NOMO-1 (cell line): ENCODE measurements around the gene RTN4R.

Source experiments
- DNase-seq, 2 experiments: peaks; one replicate each; lab custom pipeline; 2025; ENCODE audit not compliant: unreplicated experiment in 2 of 2; lab: John Stamatoyannopoulos, UW

The RTN4R gene

DNA sequence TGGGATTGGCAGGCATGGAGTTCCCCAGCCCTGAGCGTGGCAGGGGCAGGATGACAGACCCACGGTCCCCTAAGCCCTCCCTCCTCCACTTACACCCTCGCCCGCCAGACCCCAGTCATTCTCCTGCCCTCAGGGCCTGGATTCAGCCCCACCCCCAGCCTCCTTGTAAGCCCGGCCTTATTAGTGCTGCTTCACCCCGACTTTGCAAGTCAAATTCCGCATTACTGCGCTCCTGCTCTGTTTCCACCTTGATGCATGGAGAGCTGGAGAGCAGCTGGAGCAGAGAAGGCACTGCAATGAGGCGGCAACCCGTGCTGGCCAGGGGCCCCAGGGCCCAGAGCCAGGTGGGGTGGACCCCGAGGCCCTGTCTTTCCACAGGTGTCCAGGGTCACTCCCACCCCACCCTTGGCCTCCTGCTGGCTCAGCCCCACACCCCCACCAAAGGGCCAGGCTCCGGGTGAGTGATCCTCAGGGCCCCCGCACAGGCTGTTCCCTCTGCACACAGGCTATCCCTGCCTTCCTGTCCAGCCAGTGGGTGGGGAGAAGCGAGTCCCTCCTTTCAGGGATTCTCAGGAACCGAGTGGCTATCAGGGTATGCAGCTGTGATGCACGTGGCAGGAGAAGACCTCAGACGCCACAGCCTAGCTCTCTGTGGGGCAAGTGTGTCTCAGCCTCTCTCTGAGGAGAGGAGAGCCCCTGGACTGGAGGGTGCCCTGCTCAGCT, 36.4 kb downstream of the RTN4R start:
- no peak for DNase-seq

DNA sequence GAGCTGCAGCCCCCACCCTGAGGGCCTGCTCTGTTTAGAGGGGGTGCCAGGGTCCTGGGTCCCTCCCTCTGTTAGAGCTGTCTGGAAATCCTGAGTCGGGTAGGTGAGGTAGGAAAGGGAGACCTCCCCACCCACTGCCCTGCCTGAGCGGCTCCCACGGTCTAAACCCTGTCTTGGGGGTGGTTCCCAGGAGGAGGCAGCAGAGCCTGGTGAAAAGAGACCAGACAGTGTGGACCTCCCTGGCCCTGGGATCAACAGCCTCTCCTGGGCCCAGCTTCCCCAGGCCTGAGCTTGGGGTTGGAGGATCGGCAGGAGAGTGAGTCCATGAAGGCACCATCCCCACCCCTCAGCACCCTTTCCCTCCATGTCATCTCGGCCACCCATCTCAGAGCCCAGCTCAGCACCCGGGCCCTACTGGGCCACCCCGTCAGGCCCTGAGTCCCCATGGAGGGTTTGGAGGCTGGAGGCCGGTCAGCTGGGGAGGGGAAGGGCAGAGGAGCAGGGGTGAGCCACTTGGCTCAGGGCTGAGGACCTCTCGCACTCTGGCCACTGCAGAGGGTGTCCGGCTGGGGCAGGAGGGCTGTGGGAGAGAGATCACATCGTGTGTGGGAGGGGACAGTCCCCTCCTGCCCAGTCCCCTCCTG, 37.2 kb downstream of the RTN4R start:
- no peak for DNase-seq

DNA sequence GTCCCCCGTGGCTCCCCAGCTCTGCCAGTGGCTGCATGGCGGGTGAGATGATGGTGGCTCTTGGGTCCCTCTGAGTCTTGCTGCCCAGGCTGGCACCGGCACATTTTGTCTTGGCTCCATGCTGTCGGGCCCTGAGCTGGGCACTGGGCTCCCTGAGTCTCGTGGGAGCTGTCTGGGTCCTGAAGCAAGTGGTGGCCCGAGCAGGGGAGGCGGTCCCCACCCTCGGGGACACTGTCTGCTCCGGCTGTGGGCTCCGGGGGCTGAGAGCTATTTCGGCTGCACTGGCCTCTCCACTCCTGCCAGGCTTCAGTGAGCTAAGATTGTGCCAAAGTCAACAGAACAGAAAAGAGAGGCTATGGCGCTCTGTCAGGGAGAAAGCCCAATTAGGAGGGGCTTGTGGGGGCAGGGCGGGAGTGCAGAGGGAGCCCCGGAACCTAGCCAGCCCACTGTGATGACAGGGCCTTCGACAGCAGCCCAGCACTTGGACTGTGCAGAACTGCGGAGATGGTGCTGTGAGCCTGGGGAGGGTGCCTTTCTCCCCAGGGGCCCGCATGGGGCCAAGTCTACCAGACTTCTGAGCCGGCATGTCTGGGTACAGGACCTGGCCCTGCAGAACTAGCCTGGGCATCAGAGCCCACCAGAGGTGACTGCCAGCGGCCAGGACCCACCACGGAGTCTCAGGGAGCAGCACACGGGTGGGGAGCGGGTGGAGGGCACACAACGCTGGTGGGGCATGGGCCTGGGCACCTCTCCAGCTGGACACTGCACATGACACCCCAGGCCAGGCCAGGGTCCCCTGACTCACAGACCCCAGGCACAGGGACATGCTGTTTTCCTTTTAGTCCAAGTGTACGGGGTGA, 38.0 kb downstream of the RTN4R start:
- no peak for DNase-seq

DNA sequence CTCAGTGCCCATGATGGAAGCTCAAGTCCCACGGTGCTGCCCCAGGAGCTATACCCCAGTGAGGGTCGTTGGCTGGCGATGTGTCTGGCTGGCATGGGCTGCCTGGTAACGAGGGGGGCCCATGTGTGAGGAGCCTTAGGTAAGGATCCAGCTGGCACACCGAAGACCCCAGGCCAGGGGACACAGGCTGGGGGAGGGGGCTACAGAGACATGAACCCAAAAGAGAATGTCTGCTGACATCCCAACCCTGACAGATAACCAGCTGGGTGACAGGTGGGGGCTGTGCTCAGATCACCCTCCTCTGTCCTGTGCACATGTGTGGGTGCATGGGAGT, 39.2 kb downstream of the RTN4R start:
- DNase-seq, result no peak

- no peak for DNase-seq
Measured at GRCh38 chr22:20228055-20228938, 39.8 kb downstream of the RTN4R start.

DNA sequence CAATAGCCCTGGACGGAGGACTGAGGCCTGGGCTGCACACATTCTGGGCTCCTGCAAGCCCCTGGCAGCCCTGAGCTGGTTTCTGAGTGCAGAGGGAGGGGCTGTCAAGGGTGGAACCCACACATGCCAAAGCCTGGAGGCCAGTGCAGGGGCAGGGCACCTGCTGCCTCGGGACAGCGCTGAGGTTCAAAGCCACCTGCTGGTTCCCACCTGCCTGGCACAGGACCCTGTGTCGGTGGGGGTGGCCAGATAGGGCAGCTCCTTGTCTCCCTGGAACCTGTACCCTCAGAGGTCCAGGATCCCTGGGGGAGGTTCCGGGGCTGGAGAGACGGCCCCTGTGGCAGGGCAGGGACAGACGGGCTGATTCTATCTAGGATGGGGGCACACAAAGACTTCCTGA, 40.8 kb downstream of the RTN4R start:
- no peak for DNase-seq

DNA sequence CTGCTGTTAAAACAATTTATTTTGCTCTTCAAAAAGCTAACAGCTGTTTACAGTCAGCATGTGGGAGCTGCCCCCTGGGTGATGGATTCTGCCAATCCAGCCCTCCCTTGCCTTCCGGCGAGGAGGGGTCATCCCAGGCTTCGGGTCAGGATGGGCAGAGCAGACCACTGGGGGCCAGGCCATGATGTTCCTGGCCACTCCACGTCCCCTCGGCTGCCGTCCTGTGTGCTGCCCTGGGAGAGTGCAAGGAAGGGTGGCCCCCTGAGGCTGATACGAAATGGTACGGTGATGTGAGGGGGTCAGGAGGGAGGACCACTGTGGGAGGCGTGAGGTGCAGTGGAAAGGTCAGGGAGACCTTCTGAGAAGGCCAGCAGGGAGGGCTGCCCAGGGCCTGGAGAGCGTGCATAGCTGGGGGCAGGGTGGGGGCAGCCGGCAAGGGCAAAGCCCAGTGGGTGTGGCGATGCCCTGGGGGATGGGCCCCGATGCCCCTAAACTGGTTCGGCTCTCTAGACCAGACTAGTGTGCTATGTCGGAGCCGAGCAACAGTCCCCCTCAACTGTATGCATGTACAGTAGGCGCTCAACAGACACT, 41.3 kb downstream of the RTN4R start:
- no peak for DNase-seq

DNA sequence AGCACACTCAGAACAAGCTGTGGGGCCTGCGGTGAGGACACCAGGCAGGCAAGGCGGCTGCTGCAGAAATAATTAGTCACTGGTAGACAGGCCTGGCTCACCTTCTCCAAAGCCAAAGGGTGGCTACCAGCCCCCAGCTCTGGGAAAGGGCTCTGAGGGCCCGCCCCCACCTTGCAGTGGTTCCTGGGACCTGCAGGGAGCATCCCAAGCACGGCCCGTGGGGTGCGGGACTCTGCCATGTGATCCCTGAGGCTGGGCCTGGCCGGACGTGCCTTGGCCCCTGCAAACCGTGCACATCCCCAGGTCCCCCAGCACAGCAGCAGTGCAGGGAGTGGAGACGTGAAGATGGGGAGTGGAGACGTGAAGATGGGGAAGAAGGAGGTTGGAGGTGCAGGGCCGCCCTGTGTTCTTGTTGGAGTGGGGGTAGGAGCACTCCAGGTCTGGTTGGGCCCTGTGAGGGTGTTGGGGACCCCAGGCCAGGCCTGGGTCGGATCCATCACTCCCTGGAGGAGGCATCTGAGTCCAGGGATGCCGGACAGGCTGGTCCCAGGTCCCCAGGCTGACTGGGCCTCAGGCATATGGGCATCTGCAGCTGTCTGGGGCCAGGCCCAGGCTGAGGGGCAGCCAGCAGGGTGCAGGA, 41.9 kb downstream of the RTN4R start:
- DNase-seq, result no peak

DNA sequence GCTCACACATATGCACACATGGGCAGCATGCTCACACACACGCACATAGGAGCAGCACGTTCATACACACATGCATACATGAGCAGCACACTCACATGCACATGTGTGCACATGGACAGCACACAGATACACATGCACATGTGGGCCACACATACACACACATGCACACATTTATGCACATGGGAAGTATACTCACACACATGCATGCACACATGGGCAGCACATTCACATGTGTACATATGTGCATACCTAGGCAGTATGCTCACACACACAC, 42.5 kb downstream of the RTN4R start:
- DNase-seq, result no peak

DNA sequence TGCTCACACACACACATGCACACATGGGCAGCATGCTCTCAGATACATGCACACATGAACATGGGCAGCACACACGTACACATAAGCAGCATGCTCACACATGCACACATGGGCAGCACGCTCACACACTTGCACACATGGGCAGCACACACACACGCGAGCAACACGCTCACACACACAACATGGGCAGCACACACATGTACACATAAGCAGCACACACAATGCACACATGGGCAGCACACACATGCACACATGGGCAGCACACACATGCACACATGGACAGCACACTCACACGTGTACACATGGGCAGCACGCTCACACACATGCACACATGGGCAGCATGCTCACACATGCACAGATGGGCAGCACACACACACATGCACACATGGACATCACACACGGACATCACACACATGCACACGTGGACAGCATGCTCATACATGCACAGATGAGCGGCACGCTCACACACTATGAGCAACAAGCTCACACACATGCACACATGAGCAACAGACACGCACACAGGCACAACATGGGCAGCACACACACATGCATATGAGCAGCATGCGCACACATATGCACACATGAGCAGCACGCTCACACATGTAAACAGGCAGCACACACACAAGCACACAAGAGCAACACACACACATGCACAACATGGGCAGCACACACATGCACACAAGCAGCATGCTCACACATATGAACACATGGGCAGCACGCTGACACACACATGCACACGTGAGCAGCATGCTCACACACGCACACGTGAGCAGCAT, 43.0 kb downstream of the RTN4R start:
- no peak for DNase-seq

GRCh38 chr22:20224256-20224626, 43.9 kb downstream of the RTN4R start:
- DNase-seq, result no peak

GRCh38 chr22:20223421-20224255, 44.5 kb downstream of the RTN4R start:
- DNase-seq, result no peak

GRCh38 chr22:20222764-20223420, 45.2 kb downstream of the RTN4R start:
- no peak for DNase-seq

- DNase-seq, result no peak
Measured at GRCh38 chr22:20221421-20222340, 46.4 kb downstream of the RTN4R start.

DNA sequence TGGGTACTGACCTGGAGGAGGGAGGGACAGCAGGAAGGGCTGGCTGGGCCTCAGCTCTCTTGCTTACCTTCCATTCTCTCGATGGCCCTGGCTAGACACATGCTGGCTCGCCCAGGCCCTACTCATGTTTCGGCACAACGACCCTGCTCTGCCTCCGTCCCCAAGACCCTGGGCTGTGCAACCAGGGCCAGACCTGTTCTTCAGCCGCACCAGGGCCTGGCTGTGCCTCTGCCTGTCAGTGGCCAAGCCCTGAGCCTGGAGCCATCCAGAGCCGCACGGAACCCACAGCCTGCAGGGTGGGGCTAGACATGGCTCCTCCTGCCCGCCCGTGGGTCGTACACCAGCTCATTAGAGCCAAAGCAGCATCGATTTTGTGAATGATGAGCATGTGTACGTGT, 47.5 kb downstream of the RTN4R start:
- DNase-seq, result no peak

DNA sequence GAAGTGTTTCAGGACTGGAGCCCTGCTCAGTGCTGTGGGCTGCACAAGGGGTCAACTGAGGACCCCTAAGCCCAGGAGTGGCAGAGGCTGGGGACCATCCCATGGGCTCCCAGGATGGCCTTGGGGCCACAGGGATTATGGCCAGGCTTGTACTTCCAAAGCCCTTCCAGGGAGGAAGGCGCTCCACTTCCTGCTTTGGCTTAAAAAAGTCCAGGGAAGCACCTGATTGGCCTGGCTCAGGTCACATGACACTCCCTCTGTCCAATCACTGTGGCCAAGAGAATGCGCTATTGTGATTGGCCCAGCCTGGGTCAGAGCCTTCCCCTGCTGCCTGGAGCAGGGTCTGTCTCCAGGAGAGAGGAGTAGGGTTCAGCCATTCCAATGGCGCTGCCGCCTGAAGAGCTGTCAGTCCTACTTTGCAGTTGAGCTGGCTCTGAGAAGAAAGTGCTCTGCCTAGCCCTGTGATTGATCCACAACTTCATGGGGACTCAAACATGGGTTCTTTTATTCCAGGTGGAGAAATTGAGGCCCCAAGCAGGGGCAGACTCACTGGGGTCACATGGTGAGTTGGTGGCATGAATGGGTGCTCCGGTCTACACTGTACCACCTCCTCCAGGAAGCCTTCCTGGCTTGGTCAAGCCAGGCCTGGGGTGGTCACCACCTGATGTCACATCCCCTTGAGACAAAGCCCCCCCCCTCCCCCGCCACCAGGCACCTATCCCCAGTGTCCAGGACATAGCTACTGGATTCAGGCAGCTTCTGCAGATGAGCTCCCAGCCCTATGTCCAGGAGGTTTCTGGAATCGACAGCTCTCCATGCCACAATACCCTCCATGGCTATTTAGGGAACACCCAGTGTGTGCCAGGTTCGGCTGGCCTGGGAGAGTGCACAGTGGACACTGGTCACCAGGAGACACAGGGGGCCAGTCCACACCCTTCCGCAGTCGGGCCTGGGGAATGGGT, 48.2 kb downstream of the RTN4R start:
- no peak for DNase-seq
